Upper lobe of left lung (tissue), 6 donors: ENCODE data around the gene BEGAIN. TPM values are rescaled to one million over a fixed set of nuclear protein-coding genes. Genes with fewer than 3 reads are reported as not detected.

Source experiments
- ATAC-seq, 2 donors: fragments of 200-7000 bp; cut with Tn5 transposase; one replicate each; pipeline ENCODE4 v1.9.1; 2022; ENCODE audit warnings: mild to moderate bottlenecking in 2 of 2, moderate library complexity in 2 of 2; ENCODE audit not compliant: low FRiP score in 2 of 2
- DNase-seq, 2 donors: peaks; one replicate each; pipeline ENCODE4 v3.0.0-alpha.2; 2019 to 2020
- H3K27ac ChIP-seq, 4 donors: fragments of 200-600 bp; sonication (generic); one replicate each; pipeline ENCODE4 v1.5.1; 2016 to 2019
- H3K27me3 ChIP-seq, 4 donors: fragments of 200-600 bp; sonication (generic); one replicate each; pipeline ENCODE4 v1.5.1; 2017 to 2019
- H3K36me3 ChIP-seq, 4 donors: fragments of 200-600 bp; sonication (generic); one replicate each; pipeline ENCODE4 v1.5.1; 2016 to 2019
- H3K4me1 ChIP-seq, 4 donors: fragments of 200-600 bp; sonication (generic); one replicate each; pipeline ENCODE4 v1.5.1; 2018 to 2019
- H3K4me3 ChIP-seq, 4 donors: fragments of 200-600 bp; sonication (generic); one replicate each; pipeline ENCODE4 v1.5.1; 2017 to 2019; ENCODE audit warnings: mild to moderate bottlenecking in 2 of 4, moderate library complexity in 1 of 4
- H3K9me3 ChIP-seq, 4 donors: fragments of 200-600 bp; sonication (generic); one replicate each; pipeline ENCODE4 v1.5.1; 2018 to 2019
- CTCF ChIP-seq, 6 experiments: fragments of 450-650 bp in 4 of 6; fragments of 200-600 bp in 2 of 6; sonication (generic) in 2 of 6; IDR thresholded peaks; one replicate each; pipeline ENCODE4 v1.5.1; 2016 to 2019; ENCODE audit warnings: antibody characterized with exemption in 6 of 6
- EP300 ChIP-seq, 4 donors: sonication (generic); formaldehyde crosslinking; IDR thresholded peaks; one replicate each; pipeline ENCODE4 v1.5.1; 2017; ENCODE audit warnings: antibody characterized with exemption in 4 of 4, control low read depth in 2 of 4
- POLR2A ChIP-seq, 4 donors: fragments of 450-650 bp; IDR thresholded peaks; one replicate each; pipeline ENCODE4 v1.5.1; 2016 to 2017; ENCODE audit warnings: antibody characterized with exemption in 4 of 4, mild to moderate bottlenecking in 2 of 4
- POLR2AphosphoS5 ChIP-seq, 2 donors: sonication (generic); formaldehyde crosslinking; IDR thresholded peaks; one replicate each; pipeline ENCODE4 v1.5.1; 2017; ENCODE audit warnings: antibody characterized with exemption in 2 of 2
- WGBS, 2 donors: methylation state at CpG; one replicate each; pipeline ENCODE4 v1.1.5; 2017 to 2018; 5-methylcytosine and 5-hydroxymethylcytosine counted together
- total RNA-seq, 6 donors: library from RNA; depleted of rRNA in 4 of 6; stranded (reverse); fragments of >200 nt in 4 of 6; gene quantifications; one replicate each; pipeline versions ENCODE4 v1.1.0 to v1.2.1, GENCODE V29; 2016 to 2021
- donor health status: DM: no; HTN: no; CAD: no; lungs with moderate emphysema.
- donor health status: DM: no; HTN: yes; CAD: no; lungs with severe emphysema.

BEGAIN gene
- total RNA-seq, result 1 to 10 TPM in 3 of 6 donors, under 1 TPM in 3; under 0.01 to 2.0 (median 0.88) TPM

GRCh38 chr14:100587086-100587762 lies at the start of gene BEGAIN:
TSS of gene BEGAIN (minus strand) at chr14:100587417. CDS start at chr14:100587290, 127 bp downstream.
- TF ChIP-seq POLR2AphosphoS5 (IDR thresholded peaks at IDR 0.05) (no peak), EP300 (IDR thresholded peaks at IDR 0.05) (no peak), POLR2A (IDR thresholded peaks at IDR 0.05) (no peak), CTCF (IDR thresholded peaks at IDR 0.05) (no peak)
- 6 to 8% methylated on average over 10 to 20 of the region's 90 CpGs for WGBS, 2 donors

GRCh38 chr14:100636559-100636958 lies 49.3 kb upstream of the BEGAIN start:
- H3K27me3 ChIP-seq, result no peaks in the 10 kb centered on the region
- DNase-seq (peak in 1 of 2 donors; percentile 68), ATAC-seq (no peak)
- no peaks in the 10 kb centered on the region for H3K9me3 ChIP-seq
- no peak overlapping the region for H3K27ac ChIP-seq
- H3K36me3 ChIP-seq, result no peaks in the 10 kb centered on the region
- no peak overlapping the region for H3K4me3 ChIP-seq
- H3K4me1 ChIP-seq, result no peaks in the 10 kb centered on the region
- WGBS, 2 donors, result 94% methylated on average over 14 of the region's 14 CpGs
- no peak for TF ChIP-seq POLR2A (IDR thresholded peaks at IDR 0.05)
- no peak for TF ChIP-seq POLR2AphosphoS5 (IDR thresholded peaks at IDR 0.05)
- no peak for TF ChIP-seq CTCF (IDR thresholded peaks at IDR 0.05)
- no peak for TF ChIP-seq EP300 (IDR thresholded peaks at IDR 0.05)

More at GRCh38 chr14:100587086-100587762, at the start of gene BEGAIN:
- Histone ChIP-seq H3K27me3 (peaks cover 0 to 30% (median 17%) of the 10 kb centered on the region in 4 donors), H3K27ac (no peak within 1 kb of the TSS), H3K9me3 (no peaks in the 10 kb centered on the region), H3K4me1 (peaks cover 7 to 16% (median 8%) of the 10 kb centered on the region in 4 donors), H3K4me3 (peak within 1 kb of the TSS; percentile 22 to 61 (median 49)), H3K36me3 (no peaks in the 10 kb centered on the region)
- peak in 1 of 2 donors; percentile 2 for ATAC-seq
- peak in 1 of 2 donors; percentile 89 for DNase-seq

GRCh38 chr14:100634026-100634425 lies 46.8 kb upstream of the BEGAIN start:
- ATAC-seq, result no peak

GRCh38 chr14:100633406-100633805 lies 46.2 kb upstream of the BEGAIN start:
- ATAC-seq (no peak), DNase-seq (no peak)
- H3K27ac ChIP-seq, result no peak overlapping the region
- H3K4me3 ChIP-seq, result no peak overlapping the region
- H3K27me3 ChIP-seq, result no peaks in the 10 kb centered on the region
- no peaks in the 10 kb centered on the region for H3K36me3 ChIP-seq
- H3K9me3 ChIP-seq, result no peaks in the 10 kb centered on the region
- WGBS, 2 donors, result 77 to 83% methylated on average over 6 to 10 of the region's 10 CpGs
- TF ChIP-seq POLR2AphosphoS5 (IDR thresholded peaks at IDR 0.05) (no peak), CTCF (IDR thresholded peaks at IDR 0.05) (no peak), POLR2A (IDR thresholded peaks at IDR 0.05) (no peak), EP300 (IDR thresholded peaks at IDR 0.05) (no peak)
- no peaks in the 10 kb centered on the region for H3K4me1 ChIP-seq

More at GRCh38 chr14:100634026-100634425, 46.8 kb upstream of the BEGAIN start:
- no peak overlapping the region for H3K27ac ChIP-seq
- H3K9me3 ChIP-seq, result no peaks in the 10 kb centered on the region
- DNase-seq, result no peak
- H3K4me1 ChIP-seq, result no peaks in the 10 kb centered on the region
- no peak for TF ChIP-seq EP300 (IDR thresholded peaks at IDR 0.05)
- no peak for TF ChIP-seq POLR2AphosphoS5 (IDR thresholded peaks at IDR 0.05)
- TF ChIP-seq POLR2A (IDR thresholded peaks at IDR 0.05), result no peak
- TF ChIP-seq CTCF (IDR thresholded peaks at IDR 0.05), result no peak
- H3K27me3 ChIP-seq, result no peaks in the 10 kb centered on the region
- 74 to 86% methylated on average over 6 to 11 of the region's 11 CpGs for WGBS, 2 donors
- H3K4me3 ChIP-seq, result no peak overlapping the region
- H3K36me3 ChIP-seq, result no peaks in the 10 kb centered on the region

- ATAC-seq (no peak), DNase-seq (no peak)
- Histone ChIP-seq H3K4me3 (no peak overlapping the region), H3K9me3 (no peaks in the 10 kb centered on the region), H3K27me3 (no peaks in the 10 kb centered on the region), H3K4me1 (no peaks in the 10 kb centered on the region), H3K36me3 (no peaks in the 10 kb centered on the region), H3K27ac (no peak overlapping the region)
- WGBS, 2 donors, result 85 to 90% methylated on average over 13 to 15 of the region's 15 CpGs
- no peak for TF ChIP-seq CTCF (IDR thresholded peaks at IDR 0.05)
- TF ChIP-seq POLR2AphosphoS5 (IDR thresholded peaks at IDR 0.05), result no peak
- no peak for TF ChIP-seq POLR2A (IDR thresholded peaks at IDR 0.05)
- TF ChIP-seq EP300 (IDR thresholded peaks at IDR 0.05), result no peak
These were observed 42.5 kb upstream of the BEGAIN start for GRCh38 chr14:100629696-100630095.
